Ramos (cell line): ENCODE results near the gene SETD7.

Source experiments
- in situ Hi-C: fragments of 300-500 bp; cut with MboI; formaldehyde crosslinking; loops from one replicate; pipeline ENCODE4 v1.14.3; 2022; ENCODE audit warnings: low sequenced_read_pairs; ENCODE audit not compliant: unreplicated experiment

SETD7 gene

GRCh38 chr4:139553751-139554641, 2.0 kb downstream of the SETD7 start:
- in situ Hi-C loops: no loop called here

DNA sequence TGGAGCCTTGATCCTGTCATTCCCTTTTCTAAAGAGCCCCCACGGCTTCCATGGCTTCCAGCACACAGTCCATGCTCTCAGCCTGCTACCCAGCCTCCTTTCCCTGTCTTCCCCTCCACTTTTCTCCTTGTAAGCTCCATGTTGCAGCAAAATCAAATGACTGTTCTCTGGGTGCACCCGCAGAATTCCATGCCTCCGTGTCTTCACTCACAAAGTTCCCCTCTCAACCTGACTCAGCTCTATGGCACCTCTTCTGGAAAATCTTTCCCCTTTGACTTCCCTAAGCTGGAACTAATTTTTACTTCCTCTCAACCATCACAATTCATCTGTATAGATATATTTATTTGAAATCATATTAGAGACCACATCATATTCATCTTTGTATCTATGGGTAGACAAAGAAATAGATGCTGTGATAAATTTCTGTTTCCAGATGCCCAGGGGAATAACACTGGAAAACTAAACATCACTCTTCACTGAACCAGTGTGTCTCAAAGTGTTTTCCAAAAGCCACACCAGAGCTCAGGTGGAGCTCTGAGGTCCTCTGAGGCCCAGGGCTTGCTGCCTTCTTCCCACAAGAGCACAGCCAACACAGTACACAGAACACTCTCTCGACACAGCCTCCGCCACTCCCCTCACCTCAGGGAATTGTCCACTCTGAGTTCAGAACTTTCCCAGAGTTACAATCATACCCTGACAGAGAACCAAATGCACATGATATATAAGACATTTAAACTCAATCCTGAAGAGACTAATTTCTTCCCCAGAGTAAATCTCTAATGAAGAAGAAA, 3.3 kb downstream of the SETD7 start:
- in situ Hi-C loops: no loop called here

- in situ Hi-C loops: no loop called here
Measured at GRCh38 chr4:139550724-139551429, 5.1 kb downstream of the SETD7 start.

GRCh38 chr4:139547979-139548378, 8.0 kb downstream of the SETD7 start:
- in situ Hi-C loops: no loop called here

- in situ Hi-C loops: no loop called here
Measured at GRCh38 chr4:139540632-139541031, 15.4 kb downstream of the SETD7 start.

DNA sequence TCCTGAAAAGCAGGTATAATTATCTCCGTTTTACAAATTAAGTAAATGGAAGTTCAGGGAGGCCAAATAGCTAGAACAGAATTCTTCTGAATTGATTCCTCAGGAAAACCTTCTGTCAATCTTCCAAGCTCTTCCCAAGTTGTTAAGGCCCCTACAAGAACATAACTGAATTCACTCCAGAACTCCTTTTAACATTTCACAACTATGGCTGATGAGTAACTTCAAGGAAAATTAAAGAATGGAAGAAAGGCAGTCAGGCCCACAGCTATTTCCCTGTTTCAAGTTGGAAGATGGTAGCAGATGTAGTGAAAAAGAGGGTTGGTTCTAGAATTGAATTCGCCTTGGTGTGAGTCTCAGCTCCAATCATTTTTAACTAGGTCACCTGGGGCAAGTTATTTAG, 15.9 kb downstream of the SETD7 start:
- in situ Hi-C loops: no loop called here

DNA sequence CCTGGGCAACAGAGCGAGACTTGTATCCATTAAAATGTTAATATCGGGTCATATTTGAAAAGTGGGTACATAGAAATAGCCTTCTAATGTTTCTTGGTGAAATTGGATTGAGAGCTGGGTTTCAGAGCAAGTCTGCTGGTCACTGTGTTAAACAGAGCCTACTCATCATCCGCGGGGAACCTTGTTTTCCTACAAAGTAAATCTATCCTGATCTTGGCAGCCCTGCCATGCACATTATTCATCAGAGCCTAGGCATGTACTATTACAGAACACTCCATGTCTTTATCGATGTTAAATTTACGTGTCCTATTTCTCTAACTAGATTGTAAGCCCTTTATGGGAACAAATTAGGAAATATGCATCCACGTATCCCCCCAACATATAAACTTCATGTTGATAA, 18.7 kb downstream of the SETD7 start:
- in situ Hi-C loops: no loop called here

- in situ Hi-C loops: no loop called here
Measured at GRCh38 chr4:139535871-139536234, 20.2 kb downstream of the SETD7 start.

GRCh38 chr4:139535228-139535870, 20.7 kb downstream of the SETD7 start:
- in situ Hi-C loops: no loop called here

GRCh38 chr4:139534287-139534950, 21.6 kb downstream of the SETD7 start:
- in situ Hi-C loops: no loop called here

- in situ Hi-C loops: no loop called here
Measured at GRCh38 chr4:139533511-139533910, 22.5 kb downstream of the SETD7 start.

GRCh38 chr4:139532947-139533346, 23.1 kb downstream of the SETD7 start:
- in situ Hi-C loops: no loop called here

GRCh38 chr4:139530833-139531427, 25.1 kb downstream of the SETD7 start:
- in situ Hi-C loops: no loop called here

DNA sequence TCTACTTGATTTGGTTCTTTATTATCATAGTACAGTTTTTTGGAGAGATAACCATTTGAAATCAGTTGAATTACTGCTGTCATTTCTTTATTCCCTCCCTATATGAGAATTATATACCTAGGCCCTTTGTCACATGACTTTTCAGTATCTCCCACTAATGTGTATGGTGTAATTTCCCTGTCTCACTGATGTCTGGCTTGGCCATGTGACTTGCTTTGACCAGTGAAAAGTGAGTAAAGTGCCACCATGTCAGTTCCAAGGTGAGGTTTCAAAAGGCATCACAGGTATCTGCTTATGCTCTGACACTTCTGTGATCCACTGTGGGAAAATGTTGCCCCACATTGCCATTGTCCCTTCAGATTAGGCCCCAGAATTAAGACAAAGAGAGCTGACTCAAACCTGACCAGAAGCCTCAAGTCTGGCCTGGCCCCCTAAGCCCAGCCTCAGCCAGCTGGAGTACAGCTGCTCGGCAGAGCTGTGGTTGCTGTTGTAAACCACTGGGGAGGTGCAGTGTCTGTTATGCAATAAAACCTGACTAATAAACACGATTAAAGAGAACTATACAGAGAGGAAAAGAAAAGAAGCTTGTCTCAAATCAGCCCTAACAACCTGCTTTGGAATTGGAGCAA, 27.5 kb downstream of the SETD7 start:
- in situ Hi-C loops: no loop called here

GRCh38 chr4:139526928-139527327, 29.1 kb downstream of the SETD7 start:
- in situ Hi-C loops: no loop called here

DNA sequence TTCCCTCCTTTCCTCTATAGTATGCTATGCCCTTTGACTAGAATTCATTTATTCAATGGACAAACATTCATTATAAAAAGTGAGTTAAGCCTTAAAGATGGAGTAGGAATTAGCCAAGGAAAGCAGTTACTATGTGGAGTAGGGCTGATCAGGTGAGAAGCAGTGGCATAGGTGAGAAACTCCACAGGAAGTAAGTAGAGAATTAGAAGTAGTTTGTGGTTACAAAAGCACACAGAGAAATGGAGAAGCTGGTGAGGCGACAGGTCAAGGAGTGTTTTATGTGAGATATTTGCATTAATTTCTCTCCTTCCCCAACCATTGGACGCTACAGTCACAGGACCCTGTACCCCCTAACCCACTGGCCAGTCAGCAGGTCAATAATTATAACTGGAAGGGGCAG, 30.6 kb downstream of the SETD7 start:
- in situ Hi-C loops: no loop called here

DNA sequence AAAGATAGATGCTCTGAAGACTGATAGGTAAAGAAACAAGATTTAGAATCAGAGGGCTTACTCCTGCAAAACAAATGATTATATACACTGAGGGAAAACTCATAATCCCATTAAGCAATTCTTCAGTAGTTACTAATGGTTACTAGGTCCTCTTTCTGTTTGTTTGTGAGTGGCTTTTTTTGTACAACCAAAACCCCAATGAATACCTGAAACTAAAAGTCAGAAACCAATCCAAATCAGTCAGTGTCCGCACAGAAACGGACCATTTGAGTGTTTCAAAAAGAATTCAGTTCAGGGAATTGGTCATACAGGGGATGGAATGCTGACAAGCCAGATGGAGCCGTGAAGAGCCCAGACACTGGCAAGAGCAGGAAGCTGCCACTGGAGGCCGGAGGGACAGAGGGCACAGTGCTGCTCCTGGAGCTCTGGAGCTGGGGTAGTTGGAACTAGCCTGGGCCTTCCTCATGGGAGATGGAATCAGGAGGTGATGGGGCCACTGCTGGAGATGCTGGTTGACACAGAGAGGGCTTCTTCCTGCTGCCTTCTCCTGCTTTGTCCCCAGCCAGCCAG, 31.9 kb downstream of the SETD7 start:
- in situ Hi-C loops: no loop called here

DNA sequence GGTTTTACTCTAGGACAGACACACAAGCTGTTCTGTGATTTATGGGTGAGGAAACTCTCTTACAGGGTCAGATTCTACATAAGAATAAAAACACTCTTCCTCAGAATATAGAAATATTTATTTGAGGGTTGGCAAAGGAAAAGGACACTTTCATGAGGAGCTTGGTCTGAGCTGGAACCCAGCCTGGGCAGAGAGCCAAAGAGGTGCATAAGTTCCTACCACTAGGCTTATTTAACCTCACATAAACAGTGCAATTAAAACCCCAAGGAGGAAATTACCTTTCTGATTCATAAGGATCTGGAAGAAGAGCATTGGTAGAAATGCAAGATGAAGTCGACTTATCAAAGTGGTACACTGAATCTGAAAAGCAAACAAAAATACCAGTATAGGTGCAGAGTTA, 32.9 kb downstream of the SETD7 start:
- in situ Hi-C loops: no loop called here

GRCh38 chr4:139522457-139522856, 33.6 kb downstream of the SETD7 start:
- in situ Hi-C loops: no loop called here
